Neural progenitor cell (in vitro differentiated cells): Measurements from ENCODE around the gene THBS3.
"Not testable (repeated sequence)": the region's sequence is repeated elsewhere in the genome, so short reads cannot be mapped to it uniquely, and the experiment has no call there.

Experiments
- EZH2 ChIP-seq: fragments of 200-600 bp; sonication (generic); IDR thresholded peaks from 2 replicates; pipeline ENCODE4 v1.6.1; 2017; ENCODE audit warnings: antibody characterized with exemption, mild to moderate bottlenecking, moderate library complexity
- EZH2phosphoT487 ChIP-seq: fragments of 200-600 bp; sonication (generic); IDR thresholded peaks from 2 replicates; pipeline ENCODE4 v1.6.1; 2017; ENCODE audit warnings: antibody characterized with exemption
- TF ChIP-seq, protein P1 (sequence below): fragments of 200-600 bp; sonication (generic); IDR thresholded peaks from 2 replicates; pipeline ENCODE4 v1.5.1; 2017; ENCODE audit warnings: antibody characterized with exemption, mild to moderate bottlenecking

DNA sequence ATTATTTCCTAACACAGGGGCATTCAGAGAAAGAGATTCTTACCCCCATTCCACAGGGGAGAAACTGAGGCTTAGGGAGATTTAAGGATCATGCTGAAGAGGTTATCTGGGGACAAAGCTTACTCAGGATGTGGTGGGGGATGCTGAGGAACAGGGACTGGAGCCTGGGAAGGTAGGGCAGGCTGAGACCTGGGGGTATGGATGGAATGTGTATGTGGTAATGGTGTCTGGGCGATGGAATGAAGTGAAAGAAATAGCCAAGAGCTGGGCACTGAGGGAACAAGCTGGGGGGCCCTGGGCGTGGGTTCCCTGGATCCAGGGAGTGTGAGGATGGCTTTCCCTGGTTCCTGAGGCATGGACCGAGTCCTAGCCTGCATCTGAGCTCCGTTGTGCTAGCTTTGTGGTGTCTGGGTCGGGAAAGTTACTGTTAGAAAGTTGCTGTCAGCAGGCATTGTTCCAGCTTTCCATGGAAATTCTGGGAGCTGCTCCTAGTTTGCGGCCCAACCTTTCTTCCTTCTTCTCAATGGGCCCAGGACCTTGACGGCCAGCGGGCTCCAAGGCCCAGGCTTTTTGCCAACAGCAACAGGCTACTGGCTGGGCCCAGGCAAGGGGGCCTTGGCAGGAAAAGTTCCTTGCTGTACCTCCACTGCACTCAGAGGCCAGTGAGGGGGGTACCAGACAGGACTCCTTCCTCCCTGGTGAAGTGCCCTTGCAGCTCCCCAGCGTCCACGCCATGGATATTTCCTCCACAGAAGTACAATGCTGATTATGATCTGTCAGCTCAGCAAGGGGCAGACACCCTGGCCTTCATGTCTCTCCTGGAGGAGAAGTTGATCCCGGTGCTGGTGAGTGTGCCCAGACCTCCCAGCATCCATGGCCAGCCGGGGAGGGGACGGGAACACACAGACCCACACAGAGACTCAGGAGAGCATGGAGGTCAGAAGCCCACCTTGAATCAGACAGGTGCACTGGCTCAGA, 24.6 kb upstream of the THBS3 start:
- TF ChIP-seq, protein P1, sequence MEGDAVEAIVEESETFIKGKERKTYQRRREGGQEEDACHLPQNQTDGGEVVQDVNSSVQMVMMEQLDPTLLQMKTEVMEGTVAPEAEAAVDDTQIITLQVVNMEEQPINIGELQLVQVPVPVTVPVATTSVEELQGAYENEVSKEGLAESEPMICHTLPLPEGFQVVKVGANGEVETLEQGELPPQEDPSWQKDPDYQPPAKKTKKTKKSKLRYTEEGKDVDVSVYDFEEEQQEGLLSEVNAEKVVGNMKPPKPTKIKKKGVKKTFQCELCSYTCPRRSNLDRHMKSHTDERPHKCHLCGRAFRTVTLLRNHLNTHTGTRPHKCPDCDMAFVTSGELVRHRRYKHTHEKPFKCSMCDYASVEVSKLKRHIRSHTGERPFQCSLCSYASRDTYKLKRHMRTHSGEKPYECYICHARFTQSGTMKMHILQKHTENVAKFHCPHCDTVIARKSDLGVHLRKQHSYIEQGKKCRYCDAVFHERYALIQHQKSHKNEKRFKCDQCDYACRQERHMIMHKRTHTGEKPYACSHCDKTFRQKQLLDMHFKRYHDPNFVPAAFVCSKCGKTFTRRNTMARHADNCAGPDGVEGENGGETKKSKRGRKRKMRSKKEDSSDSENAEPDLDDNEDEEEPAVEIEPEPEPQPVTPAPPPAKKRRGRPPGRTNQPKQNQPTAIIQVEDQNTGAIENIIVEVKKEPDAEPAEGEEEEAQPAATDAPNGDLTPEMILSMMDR, result not testable (repeated sequence)
- TF ChIP-seq EZH2, EZH2phosphoT487: not testable (repeated sequence)
